Effector CD8-positive, alpha-beta T cell (primary cell): Measurements from ENCODE around the gene PTPN2.
A peak's percentile ranks its signal among the peaks of the same experiment; 100 is the strongest.
"Not testable (repeated sequence)": the region's sequence is repeated elsewhere in the genome, so short reads cannot be mapped to it uniquely, and the experiment has no call there.

Experiments
- DNase-seq: peaks from one replicate; lab custom pipeline; 2025; lab: John Stamatoyannopoulos, UW
- total RNA-seq, 4 experiments: gene quantifications; one replicate each; lab custom pipeline; 2026; lab: John Stamatoyannopoulos, UW

Gene PTPN2
- 51.6 to 75.1 (median 65.1) reads per million in 4 experiments for total RNA-seq

DNA sequence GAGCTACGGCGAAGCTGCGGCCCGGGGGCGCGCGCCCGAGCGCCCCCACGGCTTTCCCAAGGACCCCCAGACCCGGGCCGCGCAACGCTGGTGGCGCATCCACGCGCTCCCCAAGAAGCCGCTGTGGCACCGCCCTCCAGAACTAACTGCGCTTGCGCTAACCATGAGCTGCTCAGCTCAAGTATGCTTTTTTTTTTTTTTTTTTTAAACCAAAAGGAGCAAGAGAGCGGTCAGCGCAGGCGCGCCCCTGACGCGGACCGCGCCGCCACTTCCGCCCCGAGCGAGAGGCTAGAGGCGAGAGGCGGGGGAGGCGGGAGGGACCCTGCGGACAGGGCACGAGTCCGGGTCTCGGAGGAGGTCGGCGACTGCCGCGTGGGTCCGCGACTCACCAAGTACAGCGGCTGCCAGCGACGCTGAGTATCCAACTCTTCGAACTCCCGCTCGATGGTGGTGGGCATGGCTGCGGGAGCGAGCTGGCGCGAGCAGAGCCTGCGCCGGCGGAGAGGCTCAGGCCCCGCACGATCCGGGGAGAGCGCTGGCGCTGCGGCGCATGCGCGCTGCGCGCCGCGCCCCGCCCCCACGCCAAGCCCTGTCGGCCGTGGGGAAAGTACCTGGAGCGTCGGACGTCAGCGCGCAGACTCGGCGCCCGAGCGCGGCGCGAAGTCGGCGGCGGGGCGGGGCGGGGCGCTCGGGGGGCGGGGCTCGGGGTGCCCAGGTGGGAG, at the start of gene PTPN2:
Gene PTPN2 (minus strand): TSS at position 554 of the 722 bp plus-strand sequence. CDS start 96 bp downstream, at position 458.
- peak; percentile 85 for DNase-seq

DNA sequence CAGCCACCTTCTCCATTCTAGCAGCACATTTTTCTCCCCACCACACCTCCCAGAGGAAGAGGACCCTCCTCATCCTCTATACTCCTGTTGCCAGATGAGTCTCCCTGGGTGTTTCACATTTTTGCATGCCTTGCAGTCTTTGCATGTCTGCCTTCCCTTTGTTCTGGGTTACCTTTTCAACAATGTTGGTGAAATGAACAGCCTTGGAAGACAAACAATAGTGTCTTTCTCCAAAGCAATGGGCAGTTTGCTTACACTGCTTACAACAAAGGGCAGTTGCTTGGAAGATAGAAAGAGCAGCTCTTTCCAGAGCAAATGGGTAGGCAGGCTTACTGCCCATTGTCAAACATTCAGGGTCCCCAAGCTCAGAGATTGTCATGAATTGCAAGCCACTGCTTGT, 49.3 kb upstream of the PTPN2 start:
- DNase-seq, result no peak

DNA sequence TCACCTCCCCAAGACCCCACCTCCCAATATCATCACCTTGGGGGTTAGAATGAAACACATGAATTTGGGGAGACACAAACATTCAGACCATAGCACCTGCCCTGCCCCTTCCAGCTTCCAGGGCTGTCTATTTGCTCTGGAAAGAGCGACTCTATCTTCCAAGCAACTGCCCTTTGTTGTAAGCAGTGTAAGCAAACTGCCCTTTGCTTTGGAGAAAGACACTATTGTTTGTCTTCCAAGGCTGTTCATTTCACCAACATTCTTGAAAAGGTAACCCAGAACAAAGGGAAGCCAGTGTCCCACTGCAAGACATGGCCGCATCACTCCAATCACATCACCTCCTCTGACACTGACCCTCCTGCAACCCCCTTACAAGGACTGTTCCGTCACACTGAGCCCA, 46.9 kb upstream of the PTPN2 start:
- DNase-seq, result no peak

DNA sequence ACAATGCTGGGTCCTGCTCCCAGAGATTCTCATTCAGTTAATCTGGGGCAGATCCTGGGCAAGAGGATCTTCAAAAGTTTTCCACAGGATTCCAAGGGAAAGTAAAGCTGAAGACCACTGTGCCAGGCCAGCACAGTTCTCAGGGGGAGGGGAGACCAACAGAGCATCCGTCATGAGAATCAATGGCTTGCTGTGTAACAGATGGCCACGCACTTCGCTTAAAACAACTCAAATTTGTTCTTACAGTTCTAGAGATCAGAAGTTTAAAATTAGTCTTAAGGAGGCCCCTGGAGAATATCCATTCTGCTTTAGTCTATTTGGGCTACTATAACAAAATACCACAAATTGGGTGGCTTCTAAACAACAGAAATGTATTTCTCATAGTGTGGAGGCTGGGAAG, 46.3 kb upstream of the PTPN2 start:
- no peak for DNase-seq

DNA sequence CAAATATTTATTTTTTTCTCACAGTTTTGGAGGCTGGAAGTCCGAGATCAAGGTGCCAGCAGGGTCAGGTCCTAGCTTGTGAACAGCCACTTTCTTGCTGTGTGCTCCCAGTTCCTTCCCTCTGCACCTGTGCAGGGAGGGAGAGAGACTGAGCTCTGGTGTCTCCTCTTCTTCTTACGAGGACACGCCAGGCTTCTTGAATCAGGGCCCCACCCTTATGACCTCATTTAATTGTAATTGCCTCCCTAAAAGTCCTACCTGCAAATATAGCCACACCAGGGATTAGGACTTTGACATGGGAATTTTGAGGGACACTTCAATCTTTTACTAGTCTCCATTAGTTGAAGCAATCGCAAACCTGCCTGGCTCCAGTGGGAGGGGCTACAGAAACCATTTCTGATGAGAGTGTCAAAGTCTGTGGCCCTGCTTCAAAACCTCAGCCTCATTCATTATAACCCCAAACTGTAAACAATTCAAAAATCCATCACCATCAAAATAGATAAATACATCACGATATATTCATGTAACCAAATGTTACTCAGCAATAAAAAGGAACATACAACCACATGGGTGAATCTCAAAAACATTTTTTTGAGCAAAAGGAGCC, 45.5 kb upstream of the PTPN2 start:
- no peak for DNase-seq

DNA sequence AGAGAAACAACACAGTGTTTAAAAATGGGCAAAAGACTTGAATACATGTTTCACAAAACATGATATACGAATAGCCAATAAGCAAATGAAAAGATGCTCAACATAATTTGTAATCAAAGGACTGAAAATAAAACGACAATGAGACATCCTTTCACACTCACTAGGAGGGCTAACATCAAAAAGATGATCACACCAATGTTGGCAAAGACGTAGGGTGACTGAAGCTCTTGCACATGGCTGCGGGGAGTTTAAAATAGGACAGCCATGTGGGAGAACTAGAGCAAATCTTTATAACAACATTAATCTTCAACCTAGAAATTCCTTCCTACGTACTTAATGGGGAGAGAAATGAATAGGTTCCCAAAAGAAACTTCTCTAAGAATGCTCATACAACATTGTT, 44.6 kb upstream of the PTPN2 start:
- DNase-seq, result no peak

DNA sequence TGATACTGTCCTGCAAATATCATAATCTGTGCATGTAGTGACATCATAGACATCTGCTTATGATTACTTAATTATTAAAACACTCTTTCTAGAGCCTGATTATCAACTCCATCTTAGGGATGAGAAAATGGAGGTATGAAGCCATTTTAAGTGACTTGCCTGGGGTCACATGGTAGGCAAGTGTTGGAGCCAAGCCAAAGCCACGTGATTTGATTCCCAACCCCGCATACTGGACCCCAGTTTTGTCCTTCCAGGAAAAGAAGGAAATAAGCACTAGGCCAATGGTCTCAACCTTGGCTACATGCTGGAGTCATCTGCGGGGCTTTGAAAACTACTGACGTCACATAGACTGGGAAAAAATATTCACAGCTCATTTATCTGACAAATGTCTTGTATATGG, 44.2 kb upstream of the PTPN2 start:
- no peak for DNase-seq

DNA sequence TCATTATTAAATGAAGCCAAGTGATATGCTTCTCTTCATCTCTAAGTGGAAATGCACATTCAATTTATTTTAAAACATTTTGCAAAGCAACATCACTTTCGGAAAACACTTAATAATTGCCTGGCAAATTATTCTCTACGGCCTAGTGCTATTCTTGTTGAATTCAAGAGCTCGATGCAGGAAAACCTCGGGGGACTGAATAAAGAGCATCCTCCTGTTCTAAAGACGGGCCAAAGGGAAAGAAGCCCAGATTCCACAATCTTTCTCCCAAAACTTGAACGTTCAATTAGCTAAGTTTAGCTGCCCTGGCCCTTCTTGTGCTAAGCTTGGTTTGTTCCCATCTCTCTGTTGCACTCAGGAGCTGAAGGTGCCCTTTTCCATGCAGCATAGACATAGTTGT, 40.6 kb upstream of the PTPN2 start:
- DNase-seq, result no peak

DNA sequence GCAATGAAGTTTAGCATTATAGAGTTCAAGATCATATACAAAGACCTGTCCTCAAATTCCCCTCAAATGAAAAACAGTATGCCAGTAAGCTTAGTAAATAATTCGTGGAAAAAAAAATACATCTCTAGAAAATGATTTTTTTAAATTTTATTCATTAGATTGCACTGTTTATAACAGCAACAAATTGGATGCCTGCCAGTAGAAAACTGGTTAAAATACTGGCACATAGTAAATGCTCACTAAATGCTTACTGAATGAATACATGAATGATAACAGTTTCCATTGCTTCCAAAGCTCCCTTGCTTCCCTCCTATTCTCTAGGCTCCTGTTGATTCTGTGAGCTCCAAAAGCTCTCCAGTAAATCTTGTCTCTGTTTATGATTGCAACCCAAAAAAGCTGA, 38.2 kb upstream of the PTPN2 start:
- no peak for DNase-seq

DNA sequence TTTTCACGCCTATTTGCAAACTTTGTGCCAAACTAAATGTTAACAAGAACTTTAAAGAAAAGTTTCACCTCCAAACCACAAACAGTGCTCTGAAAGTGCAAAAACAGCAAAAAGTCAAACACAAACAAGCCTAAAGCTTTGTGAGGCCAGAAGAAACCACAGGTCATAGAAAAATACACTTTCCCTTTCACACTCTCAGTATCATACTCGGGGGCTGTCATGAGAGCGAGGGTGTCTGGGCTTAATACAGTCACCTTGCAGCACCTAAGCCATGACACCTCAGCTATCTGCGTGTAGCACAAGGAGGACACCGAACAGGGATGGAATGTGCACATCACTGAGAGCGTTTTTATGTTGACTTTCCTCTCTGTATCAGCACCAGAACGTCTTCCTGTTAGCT, 37.1 kb upstream of the PTPN2 start:
- DNase-seq, result no peak

DNA sequence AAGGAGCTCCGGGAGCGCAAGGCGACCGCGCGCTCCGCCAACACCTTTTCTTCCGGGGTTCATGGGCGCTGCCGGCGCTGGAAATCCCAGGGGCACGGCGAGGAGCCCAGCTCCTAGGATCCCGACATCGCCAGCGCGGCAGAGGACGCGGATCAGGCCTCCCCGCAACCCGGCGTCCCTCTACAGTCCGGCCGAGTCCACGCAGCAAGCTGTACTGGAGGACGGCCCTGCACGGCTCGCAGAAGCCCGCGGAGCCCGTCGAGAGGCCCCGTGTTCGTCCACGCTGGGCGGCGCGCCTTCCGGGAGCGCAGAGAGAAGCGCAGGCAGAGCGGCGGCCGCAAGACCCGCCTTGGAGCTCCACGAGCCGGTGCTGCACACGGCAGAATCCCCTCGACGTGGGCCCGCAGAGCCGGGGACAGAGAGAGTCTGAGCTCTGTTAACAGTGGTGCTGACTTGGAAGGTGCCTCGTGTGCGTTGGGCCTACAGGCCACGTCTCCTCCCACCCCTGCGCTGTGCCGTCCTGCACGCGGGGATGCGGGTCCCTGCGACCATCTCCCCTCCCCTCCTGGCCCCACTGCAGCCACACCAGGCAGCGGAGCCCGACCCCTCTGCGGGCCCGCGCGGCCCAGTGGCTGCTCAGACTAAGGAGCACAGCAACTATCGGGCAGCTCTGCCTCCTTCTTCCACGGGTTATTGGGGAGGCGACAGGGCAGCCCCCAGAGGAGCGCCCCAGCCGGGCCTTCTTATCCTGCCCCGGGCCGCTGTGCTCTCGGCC, 28.1 kb upstream of the PTPN2 start:
- no peak for DNase-seq

DNA sequence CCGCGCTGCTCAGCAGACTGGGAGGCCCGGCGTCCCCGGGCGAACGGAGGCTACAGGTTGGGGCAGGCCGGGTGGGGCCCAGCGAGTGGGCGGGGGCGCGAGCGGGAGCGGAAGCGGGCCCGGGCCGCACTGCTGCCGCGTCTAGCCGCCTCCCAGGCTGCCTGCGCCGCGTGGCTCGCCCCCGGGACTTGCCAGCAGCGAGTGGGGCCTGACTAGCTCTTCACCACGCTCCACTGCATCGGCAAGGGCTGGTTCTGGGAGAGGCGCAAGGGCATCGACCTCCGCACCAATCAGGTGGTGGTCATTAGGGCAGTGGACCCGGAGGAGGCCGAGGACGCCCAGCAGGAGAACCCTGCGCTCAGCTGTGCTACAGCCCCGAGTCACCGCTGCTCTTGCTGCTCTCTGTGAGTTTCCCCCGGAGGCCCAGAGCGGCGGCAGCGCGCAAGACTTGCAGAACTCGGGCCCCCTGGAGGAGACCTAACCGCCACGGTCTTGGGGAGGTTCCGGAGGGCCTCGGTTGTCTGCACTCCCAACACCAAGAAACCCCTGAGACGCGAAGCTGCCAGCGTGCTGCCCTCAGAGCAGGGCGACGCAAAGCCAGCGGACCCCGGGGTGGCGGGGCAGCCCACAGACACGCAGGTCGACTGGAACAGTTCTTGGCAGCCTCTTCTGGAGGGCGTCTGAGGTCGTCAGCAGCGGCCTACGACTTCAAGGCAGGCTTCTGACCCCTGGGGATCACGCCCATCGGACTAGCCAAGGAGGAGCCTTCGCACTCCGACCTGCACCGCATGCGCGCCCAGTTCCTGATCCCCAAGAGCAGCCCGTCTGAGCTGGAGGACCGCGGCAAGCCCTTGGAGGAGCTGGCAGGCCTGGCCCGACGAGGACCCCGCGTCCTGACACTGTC, 27.2 kb upstream of the PTPN2 start:
- DNase-seq, result peak; percentile 20

DNA sequence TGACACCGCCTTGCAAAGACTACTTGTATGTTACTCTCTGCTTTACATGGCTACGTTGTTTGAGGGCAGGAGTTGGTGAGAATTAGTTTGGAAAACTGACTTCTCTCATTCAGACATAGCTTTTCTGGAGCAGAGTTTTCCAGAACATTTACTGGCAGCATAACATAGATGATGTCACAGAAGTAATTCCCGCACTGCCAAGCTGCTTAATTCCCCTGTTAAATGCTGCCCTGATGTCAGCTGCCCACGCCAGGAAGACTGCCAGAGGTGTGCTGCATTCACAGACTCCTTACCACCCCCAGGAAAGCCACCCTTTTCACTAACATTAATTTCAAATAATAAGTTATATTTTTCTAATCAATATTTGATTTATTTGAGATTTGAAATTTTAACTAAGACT, 24.7 kb upstream of the PTPN2 start:
- no peak for DNase-seq

DNA sequence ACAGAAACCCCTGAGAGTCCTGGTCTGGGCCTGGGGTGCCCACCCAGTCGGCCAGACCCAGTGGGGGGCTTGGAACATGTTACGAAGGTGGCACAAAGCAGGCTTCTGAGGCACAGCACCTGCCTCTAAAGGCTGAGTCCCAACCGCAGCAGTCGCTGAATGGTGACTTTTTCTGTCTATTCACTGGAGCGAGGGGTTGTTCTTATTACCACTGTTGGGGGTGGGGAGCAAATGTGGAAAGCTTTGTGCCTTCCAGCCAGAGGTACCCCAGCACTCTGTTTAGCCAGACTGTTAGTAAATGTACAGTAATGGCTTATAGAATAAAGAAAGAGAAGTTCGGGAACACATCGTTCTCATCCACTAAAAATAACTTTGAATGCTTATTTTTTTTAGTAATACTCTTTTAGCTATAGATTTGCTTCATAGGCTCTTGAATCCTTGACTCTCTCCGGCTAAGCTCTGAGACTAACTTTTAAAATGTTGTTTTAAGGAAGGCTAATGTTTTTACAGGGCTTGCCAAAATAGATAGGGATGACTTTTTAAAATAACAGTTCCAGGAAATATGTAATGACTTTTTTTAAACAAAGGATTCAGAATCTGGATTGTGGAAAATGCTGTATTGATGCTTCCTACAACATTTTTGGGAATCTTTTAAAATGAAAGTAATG, 23.4 kb upstream of the PTPN2 start:
- DNase-seq, result no peak

DNA sequence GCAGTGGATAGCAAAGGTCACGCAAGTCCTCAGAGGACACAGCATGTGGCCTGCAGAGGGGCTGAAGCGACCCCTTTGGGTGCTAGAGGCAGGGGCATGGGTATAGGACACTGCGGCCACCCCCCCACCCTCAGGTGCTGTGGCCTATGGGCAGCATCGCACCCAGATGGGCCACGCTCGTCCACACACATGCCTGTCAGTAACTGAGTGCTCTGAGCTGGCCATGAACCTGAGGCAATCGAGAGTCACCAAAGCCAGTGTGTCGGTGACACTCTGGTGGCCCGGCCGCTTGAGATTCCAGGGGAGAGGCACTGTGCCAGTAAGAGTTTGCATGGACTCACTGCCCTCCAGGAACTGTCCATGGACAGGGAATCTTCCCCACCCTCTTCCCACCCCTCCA, 22.7 kb upstream of the PTPN2 start:
- DNase-seq, result no peak

DNA sequence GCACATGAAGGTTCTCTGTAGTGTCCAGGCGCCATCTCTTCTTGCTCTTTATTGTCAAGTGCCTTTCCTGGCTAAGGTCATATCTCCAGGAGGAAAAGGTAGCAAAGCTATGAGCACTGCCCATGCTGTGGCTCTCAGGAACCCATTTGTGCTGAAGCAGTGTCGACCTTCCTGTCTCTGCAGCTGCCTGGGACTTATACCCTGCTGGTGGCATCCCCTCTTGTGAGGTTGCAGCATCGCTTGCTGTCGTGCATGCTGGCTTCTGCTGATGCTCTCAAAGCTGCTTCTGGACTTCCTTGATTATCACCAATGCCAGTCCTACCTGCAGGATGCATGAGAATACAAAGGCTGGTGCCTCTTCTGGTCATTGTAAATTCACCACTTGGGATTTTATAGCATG, 22.1 kb upstream of the PTPN2 start:
- no peak for DNase-seq

DNA sequence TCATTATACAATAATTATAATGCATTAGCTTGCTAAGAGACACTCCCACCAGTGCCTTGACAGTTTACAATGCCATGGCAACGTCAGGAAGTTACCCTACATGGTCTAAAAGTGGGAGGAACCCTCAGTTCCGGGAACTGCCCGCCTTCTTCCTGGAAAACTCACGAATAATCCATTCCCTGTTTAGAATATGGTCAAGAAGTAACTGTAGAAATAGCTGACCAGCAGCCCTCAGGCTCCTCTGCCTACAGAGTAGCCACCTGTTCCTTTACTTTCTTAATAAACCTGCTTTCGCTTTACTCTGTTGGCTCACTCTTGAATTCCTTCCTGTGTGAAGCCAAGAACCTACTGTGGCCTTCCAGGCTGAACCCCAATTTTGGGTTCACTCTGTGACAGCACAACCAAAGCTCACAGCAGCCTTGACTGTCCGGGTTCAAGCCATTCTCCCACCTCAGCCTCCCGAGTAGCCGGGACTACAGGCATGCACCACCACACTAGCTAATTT, 20.0 kb upstream of the PTPN2 start:
- no peak for DNase-seq

DNA sequence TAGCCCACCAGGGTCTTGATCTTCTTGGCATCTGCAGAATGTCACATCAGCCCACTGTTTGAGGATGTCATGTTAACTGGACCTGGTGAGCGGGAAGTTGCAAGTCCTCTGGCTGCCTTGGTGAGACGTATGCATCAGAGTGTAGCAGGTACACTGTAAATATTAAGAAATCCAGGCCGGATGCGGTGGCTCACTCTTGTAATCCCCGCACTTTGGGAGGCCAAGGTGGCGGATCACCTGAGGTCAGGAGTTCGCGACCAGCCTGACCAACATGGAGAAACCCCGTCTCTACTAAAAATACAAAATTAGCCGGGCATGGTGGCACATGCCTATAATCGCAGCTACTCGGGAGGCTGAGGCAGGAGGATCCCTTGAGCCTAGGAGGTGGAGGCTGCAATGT, 17.2 kb upstream of the PTPN2 start:
- not testable (repeated sequence) for DNase-seq

DNA sequence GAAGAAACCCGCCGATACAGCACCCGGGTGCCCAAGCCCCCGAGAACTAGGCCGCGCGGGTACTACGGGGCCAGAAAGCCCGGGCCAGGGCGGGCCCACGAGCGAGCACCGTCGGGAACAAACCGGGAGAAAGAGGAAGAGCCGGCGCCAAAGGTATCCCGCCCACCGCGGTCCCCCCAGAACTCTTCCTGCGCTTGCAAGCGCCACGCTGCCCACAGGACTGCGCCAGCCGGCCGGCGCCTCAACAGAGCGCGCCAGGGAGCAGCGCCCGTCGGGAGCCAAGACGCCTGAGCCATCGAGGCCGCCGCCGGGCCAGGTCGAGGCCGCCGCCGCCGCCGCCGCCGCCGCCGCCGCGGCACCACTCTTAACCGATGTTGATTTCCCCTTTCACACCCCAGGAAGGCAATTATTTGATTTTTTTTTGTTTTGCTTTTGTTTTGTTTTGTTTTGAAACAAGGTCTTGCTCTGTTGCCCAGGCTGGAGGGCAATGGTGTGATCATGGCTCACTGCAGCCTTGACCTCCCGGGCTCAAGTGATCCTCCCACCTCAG, 12.8 kb upstream of the PTPN2 start:
- not testable (repeated sequence) for DNase-seq

DNA sequence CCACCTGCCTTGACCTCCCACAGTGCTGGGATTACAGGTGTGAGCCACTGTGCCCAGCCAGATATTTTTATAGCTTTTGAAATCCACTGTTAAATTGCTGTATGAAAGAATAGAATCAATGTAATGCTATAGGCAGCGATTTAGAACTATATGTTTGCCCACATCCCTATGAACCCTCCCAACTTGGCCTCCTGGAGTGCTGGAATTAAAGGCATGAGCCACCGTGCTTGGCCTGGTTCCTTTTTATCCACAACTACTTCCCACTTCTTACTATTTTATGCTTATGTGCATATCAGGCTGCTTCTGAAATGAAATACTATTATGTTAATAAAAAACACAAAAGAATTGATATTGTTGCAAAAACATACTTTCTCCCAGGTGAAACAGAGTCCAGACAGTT, 11.6 kb upstream of the PTPN2 start:
- DNase-seq, result no peak

DNA sequence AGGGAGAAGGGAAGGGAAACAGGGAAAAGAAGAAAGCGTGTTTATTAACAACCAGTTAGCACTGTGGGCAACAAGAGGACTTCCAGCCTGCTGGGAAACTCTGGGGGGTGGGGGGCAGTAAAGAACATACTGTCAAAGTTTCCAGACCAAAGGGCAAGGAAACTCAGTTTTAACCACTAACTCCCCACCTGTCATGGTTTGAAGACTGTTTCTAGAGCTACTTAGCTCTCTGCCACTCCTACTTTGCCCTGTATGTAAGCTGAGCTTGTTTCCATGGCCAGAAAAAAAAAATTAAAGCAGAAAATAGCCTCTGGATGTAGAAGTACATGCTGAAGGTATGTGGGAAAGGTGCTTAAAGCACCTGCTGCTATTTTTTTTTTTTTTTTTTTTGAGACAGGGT, 11.0 kb upstream of the PTPN2 start:
- DNase-seq, result no peak
